HG03139 (cell line): ENCODE results near the gene PAIP2.
"Not testable (repeated sequence)": the region's sequence is repeated elsewhere in the genome, so short reads cannot be mapped to it uniquely, and the experiment has no call there.

Experiments used
- ATAC-seq: cut with Tn5 transposase; IDR thresholded peaks from one replicate; pipeline ENCODE4 v1.9.1; 2021; ENCODE audit not compliant: unreplicated experiment

PAIP2 gene

GRCh38 chr5:139409116-139409515 is 67.5 kb downstream of the PAIP2 start:
- not testable (repeated sequence) for ATAC-seq

- no peak for ATAC-seq
Observed at GRCh38 chr5:139410121-139410992, 68.7 kb downstream of the PAIP2 start.

GRCh38 chr5:139410993-139411828 is 69.6 kb downstream of the PAIP2 start:
- ATAC-seq: no peak

- ATAC-seq: no peak
Observed at GRCh38 chr5:139413153-139413552, 71.5 kb downstream of the PAIP2 start.

- no peak for ATAC-seq
Observed at GRCh38 chr5:139413963-139414362, 72.3 kb downstream of the PAIP2 start.

- no peak for ATAC-seq
Observed at GRCh38 chr5:139414581-139415130, 73.0 kb downstream of the PAIP2 start.

GRCh38 chr5:139415221-139415861 is 73.7 kb downstream of the PAIP2 start:
- no peak for ATAC-seq

- ATAC-seq: no peak
Observed at GRCh38 chr5:139415869-139416268, 74.2 kb downstream of the PAIP2 start.

GRCh38 chr5:139416651-139417050 is 75.0 kb downstream of the PAIP2 start:
- no peak for ATAC-seq

GRCh38 chr5:139417214-139417613 is 75.6 kb downstream of the PAIP2 start:
- no peak for ATAC-seq

GRCh38 chr5:139418793-139419192 is 77.1 kb downstream of the PAIP2 start:
- ATAC-seq: no peak
